HG03064 (cell line): Measurements from ENCODE around the gene GSG1.
"Not testable (repeated sequence)": the region's sequence is repeated elsewhere in the genome, so short reads cannot be mapped to it uniquely, and the experiment has no call there.

ENCODE experiments used
- ATAC-seq: cut with Tn5 transposase; IDR thresholded peaks from one replicate; pipeline ENCODE4 v1.9.1; 2021; ENCODE audit warnings: low read depth; ENCODE audit not compliant: unreplicated experiment

The GSG1 gene

GRCh38 chr12:13093848-13094220 is 9.6 kb downstream of the GSG1 start:
- no peak for ATAC-seq

DNA sequence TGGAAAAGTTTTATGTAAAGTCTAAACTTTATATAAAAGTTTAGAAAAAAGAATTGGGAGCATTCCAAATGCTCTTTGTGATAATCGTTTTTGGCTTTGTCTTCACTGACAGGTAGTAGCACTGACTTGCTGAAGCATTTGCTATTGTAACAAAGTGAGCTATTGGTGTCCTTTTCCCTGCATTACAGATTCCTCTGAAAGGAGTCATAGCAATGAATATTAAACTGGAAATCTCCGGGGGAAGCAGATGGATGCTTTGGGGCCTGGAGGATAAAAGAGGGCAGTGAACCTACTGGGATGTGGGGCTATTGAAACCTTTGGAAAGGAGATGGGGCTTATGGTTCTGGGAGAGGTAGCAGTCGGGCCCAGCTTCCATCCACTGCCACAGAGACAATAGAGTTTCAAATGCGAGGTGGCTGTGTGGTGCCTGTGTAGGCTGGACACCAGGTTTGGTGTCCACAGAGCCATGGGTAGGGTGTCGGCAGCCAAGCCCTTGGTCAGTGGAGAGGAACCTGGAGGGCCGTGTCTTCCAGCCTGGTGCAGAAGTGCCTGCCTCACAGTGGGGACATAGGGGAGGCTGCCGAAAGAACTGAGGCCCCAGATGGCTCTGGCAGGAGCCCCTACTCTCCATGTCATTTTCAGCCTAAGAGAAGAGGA is 10.1 kb downstream of the GSG1 start:
- no peak for ATAC-seq

DNA sequence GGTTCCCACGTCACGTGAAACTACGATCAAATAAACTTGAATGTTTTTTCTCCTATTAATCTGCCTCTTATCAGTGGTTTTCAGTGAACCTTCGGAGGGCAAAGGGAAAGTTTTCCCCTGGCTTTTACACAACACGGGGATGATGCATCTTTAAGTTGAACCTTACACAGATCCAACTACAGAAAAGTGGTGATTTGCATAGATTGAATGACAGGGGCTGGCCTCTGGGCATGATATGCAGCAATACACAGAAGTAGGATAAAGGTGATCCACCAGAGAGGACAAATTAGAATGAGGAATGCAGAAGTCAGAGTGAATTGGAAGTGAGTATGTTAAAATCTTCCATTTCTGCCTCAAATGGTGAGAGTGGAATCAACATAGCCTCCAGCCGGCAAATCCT is 11.6 kb downstream of the GSG1 start:
- ATAC-seq: no peak

GRCh38 chr12:13090054-13090453 is 13.4 kb downstream of the GSG1 start:
- ATAC-seq: no peak

DNA sequence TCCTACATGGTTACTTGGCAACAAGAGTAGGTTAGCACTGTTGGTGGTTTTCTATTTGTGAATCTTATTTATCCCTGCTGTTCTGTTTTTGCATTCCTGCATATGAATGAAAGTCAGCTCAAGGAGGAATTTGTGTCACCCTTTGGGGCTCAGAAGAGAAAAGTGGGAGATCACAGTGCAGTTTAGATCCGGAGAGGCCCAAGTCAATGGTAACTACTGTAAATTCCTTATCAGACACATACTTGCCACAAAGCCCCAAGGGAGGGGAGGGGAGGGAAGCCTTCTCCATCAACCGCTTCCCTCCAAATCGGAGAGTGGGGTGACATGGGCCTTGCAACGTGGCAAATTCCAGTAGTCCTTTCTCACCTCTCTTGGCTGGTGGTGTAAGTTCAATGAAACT is 15.0 kb downstream of the GSG1 start:
- no peak for ATAC-seq

- no peak for ATAC-seq
Measured at GRCh38 chr12:13087766-13088165, 15.7 kb downstream of the GSG1 start.

DNA sequence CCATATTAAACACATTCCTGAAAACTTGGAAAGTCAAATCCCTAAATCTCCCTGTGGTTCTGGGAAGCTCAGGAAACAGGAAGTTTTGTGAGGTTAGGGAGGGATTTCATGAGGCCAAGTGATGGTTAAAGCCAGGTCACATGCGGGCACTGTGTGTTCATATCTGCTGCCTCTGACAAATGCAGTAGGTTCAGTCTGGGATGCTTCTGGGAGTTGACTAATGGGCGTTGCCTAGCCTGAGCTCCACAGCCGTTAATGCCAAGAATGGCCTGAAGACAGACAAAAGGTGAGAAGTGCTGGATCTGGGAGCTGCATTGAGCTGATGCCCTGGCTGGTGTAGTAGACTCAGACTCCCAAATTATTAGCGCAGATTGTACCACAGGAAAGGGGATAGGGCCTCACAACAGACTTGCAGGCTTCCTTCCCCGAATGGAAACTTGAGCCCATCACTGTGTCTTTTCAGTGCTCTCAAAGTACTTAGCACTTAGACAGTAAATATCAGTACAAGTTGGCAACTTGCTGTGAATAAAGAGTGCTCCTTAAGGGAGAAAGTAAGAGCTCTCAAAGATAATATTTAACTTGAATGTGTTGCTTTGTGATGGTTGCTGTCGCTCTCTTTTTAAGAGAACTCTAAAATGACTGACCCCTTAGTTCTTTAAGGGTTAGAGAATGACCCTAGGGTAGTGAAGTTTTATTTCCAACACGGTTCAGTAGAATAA is 17.3 kb downstream of the GSG1 start:
- ATAC-seq: no peak

- ATAC-seq: no peak
Measured at GRCh38 chr12:13084898-13085640, 18.4 kb downstream of the GSG1 start.

GRCh38 chr12:13083638-13084037 is 19.8 kb downstream of the GSG1 start:
- not testable (repeated sequence) for ATAC-seq

DNA sequence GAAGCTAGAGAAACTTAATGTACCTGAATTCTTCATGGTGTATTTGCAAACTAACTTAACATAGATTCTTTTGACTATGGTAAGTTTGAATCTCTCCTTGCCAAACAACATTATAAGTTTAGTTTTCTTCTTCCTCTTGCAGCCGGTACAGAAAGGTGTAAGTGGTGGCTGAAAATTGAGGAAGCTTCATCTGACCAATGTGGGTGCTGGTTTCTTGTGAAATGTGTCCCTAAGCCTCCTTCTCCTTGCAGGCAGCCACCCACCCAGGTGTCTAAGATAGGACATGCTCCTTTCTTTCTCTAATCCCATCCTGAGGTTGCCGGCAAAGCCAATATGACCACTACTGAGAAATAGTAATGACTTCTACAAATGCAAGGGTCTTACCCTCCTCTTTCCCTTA is 20.6 kb downstream of the GSG1 start:
- ATAC-seq: no peak

DNA sequence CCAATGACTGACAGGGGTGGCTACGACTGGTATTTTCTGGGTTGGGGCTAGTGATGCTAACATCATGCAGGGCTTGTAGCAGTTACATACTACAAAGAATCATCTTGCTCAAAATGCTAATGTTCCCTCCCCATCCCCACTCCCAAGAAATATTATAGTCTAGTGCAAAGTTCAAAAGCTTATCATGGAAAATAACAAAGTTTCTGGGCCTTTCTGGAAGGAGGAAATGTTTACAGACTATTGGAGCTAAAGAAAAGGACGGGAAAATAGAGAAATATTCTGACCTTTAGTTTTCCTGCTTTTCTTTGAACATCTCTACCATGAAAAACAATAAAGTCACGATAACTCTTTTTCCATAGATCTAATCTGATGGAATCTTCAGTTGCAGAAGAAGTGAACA is 23.2 kb downstream of the GSG1 start:
- no peak for ATAC-seq

DNA sequence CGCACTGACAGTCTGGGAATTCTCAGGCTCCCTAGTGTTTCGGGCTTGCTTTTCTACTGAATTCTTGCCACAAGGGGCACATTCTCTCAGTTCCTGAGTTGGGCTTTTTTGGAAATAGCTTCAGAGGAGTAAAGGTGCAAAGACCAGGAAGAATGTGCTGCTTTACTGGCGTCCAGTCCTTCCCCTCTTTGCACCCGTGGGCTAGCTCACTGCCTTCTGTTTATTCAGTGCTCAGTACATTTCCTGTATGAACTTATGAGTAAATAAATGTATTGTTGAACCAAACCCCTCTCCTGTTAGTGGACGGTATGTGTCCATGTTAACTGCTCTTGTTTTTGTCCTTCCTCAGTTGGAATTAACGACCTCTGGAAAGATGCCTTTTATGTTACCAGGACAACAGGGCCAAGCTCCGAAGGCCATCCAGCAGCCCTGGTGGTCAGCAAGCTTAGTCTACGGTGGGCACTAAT is 24.0 kb downstream of the GSG1 start:
- ATAC-seq: no peak

- ATAC-seq: no peak
Measured at GRCh38 chr12:13075786-13076570, 27.5 kb downstream of the GSG1 start.

DNA sequence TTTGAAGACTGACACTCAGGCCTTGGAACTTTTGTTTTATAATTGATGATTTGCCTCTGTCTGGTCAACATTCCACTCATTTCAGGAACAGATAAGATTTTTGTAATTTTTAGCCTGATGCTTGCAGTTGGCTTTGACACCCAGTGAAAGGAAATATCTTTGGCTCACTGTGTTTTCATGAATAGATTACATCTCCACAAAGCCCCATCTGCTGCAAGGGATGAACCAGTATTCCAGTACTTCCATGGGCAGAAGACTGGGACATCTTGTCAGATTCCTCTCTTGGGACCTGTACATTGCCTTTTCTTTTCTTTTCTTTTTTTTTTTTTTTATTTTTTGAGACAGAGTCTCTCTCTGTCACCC is 28.4 kb downstream of the GSG1 start:
- ATAC-seq: no peak

GRCh38 chr12:13074396-13075117 is 28.9 kb downstream of the GSG1 start:
- no peak for ATAC-seq

GRCh38 chr12:13073173-13073572 is 30.3 kb downstream of the GSG1 start:
- no peak for ATAC-seq

DNA sequence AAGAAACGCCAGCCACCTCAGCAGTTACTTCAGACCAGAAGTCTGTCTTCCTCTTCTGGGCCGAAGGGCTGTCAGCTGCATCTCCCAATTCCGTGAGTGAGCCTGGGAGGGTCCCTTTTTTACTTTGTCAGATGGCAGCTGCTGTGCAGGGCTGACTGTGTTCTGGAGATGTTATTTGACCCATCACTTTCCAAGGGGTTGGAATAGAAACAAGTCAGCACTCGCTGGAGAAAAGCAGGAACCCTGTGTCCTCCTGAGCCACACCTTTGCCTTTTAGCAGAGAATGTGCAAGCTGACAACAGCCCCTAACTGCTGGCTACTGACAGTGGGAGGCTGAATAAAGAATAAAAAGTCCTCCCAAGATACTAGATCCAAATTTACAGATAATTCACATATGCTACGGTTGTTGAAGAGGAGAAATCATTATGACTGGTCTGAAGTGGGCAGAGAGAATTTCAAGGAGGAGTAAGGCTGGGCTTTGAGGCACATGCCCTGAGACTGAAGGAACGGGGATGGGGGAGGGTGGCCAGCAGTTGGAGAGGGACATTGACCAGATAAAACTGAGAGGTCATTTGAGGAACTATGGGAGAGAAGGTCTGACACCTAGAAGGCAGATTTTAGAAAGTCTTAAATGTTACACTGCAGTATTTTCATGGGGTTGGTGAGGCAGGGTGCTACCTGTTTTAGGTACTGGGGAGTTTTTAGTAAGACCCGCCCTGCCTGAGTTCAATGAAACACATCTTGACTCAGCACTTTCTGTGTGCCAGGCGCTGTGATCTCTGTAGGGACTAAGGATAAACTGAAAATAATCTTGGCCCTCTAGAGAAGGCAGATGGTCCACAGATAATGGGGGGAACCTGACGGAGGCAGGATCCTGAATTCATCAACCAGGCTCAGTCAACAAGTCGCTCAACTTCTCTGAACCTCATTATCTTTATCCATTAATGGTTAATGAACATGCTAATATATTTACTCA is 31.9 kb downstream of the GSG1 start:
- ATAC-seq: no peak

GRCh38 chr12:13069380-13069779 is 34.1 kb downstream of the GSG1 start:
- no peak for ATAC-seq

- no peak for ATAC-seq
Measured at GRCh38 chr12:13067322-13067721, 36.1 kb downstream of the GSG1 start.
